ENCODE measurements around the gene CCBE1. TPM values are rescaled to one million over a fixed set of nuclear protein-coding genes. Genes with fewer than 3 reads are reported as not detected.

CCBE1 gene
- total RNA-seq, 2 donors from 2014 or later, result 1.00 to 2.9 TPM

DNA sequence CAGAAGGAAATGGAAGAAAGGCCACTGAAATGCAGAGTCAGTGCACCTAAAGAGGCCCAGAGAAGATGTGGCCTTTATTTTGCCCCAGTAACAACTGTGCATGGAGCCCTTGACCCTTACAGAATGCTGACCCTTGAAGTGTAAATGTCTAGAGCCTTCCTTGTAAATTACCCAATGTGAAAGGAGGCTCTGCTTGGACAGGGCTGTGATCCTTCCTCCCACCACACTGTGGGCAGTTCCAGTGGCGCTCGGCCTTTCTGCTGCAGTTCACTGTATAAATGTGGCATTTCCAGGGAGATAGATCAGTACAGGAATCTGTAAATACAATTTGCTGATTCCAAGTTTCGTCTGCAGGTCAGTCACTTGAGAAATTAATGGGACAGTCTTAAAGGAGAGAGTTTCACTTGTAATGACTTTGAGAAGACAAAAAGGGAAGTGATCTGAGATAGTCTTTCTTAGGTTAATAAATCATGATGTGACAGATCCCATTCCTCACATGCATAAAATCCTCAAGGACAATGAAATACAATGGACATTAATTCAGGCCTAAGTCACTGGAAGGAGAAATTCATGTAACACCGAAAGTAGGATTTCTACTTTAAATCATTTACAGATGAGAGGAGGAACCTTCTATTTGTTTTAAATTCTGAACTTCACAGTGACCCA, 204.3 kb downstream of the CCBE1 start:
- 99 to 100% methylated on average over 3 to 4 of the region's 4 CpGs for WGBS, 2 experiments (ENCODE audit: insufficient coverage in 1 of 2, insufficient read length in 1 of 2)
- no peaks in the 10 kb centered on the region for H3K4me1 Mint-ChIP-seq
- no peak overlapping the region for H3K27ac Mint-ChIP-seq
- TF ChIP-seq, protein P1, sequence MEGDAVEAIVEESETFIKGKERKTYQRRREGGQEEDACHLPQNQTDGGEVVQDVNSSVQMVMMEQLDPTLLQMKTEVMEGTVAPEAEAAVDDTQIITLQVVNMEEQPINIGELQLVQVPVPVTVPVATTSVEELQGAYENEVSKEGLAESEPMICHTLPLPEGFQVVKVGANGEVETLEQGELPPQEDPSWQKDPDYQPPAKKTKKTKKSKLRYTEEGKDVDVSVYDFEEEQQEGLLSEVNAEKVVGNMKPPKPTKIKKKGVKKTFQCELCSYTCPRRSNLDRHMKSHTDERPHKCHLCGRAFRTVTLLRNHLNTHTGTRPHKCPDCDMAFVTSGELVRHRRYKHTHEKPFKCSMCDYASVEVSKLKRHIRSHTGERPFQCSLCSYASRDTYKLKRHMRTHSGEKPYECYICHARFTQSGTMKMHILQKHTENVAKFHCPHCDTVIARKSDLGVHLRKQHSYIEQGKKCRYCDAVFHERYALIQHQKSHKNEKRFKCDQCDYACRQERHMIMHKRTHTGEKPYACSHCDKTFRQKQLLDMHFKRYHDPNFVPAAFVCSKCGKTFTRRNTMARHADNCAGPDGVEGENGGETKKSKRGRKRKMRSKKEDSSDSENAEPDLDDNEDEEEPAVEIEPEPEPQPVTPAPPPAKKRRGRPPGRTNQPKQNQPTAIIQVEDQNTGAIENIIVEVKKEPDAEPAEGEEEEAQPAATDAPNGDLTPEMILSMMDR (conservative IDR thresholded peaks at IDR 0.05), result no peak
- Histone ChIP-seq H3K4me3 (ENCODE audit: low read length) (no peak overlapping the region), H3K9ac (ENCODE audit: extremely low read depth, low read length, poor library complexity, severe bottlenecking) (no peak overlapping the region), H3K27me3 (ENCODE audit: control insufficient read depth, insufficient read depth, low read length, poor library complexity, severe bottlenecking) (no peaks in the 10 kb centered on the region), H3K27ac (ENCODE audit: low read depth, low read length) (no peak overlapping the region), H3K4me1 (ENCODE audit: control insufficient read depth, insufficient read depth, low read length) (no peaks in the 10 kb centered on the region), H3K36me3 (ENCODE audit: control insufficient read depth, insufficient read depth, low read length) (no peaks in the 10 kb centered on the region), H3K9me3 (ENCODE audit: control insufficient read depth, low read length) (no peaks in the 10 kb centered on the region)
- H3K4me3 Mint-ChIP-seq, result no peak overlapping the region
- H3K36me3 Mint-ChIP-seq (ENCODE audit: low read depth), result no peaks in the 10 kb centered on the region
- H3K27me3 Mint-ChIP-seq (ENCODE audit: insufficient read depth), result no peaks in the 10 kb centered on the region
- DNase-seq, result no peak
- H3K9me3 Mint-ChIP-seq, result peaks cover 6% of the 10 kb centered on the region

DNA sequence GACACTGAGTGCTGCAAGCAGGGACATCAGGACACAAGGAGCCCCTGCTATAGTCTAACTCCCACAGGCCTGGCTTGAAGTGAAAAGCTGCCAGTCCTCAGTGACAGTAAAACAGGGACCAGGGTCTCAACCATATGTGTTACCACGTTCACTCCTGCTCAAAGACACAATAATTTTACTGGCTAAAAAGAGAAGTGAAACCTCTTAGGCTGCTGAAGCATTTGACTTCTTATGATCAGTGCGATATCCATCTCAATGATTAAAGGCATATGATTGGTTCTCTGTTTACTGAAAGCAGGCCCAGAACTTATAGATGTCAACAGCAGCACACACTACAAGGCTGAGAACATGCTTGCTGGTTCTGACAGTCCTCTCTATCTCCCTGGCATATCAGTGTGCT, 208.3 kb downstream of the CCBE1 start:
- 89 to 100% methylated on average over 2 of the region's 2 CpGs for WGBS, 2 experiments (ENCODE audit: insufficient coverage in 1 of 2, insufficient read length in 1 of 2)
- H3K9ac ChIP-seq (ENCODE audit: extremely low read depth, low read length, poor library complexity, severe bottlenecking), result no peak overlapping the region
- H3K4me3 Mint-ChIP-seq, result no peak overlapping the region
- TF ChIP-seq, protein P1 (conservative IDR thresholded peaks at IDR 0.05), result no peak
- no peak overlapping the region for H3K27ac ChIP-seq (ENCODE audit: low read depth, low read length)
- H3K27me3 Mint-ChIP-seq (ENCODE audit: insufficient read depth), result no peaks in the 10 kb centered on the region
- peaks cover 5% of the 10 kb centered on the region for H3K9me3 Mint-ChIP-seq
- DNase-seq, result no peak
- H3K36me3 ChIP-seq (ENCODE audit: control insufficient read depth, insufficient read depth, low read length), result no peaks in the 10 kb centered on the region
- peaks cover 3% of the 10 kb centered on the region for H3K4me1 ChIP-seq (ENCODE audit: control insufficient read depth, insufficient read depth, low read length)
- H3K9me3 ChIP-seq (ENCODE audit: control insufficient read depth, low read length), result no peaks in the 10 kb centered on the region
- H3K4me3 ChIP-seq (ENCODE audit: low read length), result no peak overlapping the region
- H3K27ac Mint-ChIP-seq, result no peak overlapping the region
- H3K27me3 ChIP-seq (ENCODE audit: control insufficient read depth, insufficient read depth, low read length, poor library complexity, severe bottlenecking), result no peaks in the 10 kb centered on the region
- H3K36me3 Mint-ChIP-seq (ENCODE audit: low read depth), result no peaks in the 10 kb centered on the region
- peaks cover 7% of the 10 kb centered on the region for H3K4me1 Mint-ChIP-seq

DNA sequence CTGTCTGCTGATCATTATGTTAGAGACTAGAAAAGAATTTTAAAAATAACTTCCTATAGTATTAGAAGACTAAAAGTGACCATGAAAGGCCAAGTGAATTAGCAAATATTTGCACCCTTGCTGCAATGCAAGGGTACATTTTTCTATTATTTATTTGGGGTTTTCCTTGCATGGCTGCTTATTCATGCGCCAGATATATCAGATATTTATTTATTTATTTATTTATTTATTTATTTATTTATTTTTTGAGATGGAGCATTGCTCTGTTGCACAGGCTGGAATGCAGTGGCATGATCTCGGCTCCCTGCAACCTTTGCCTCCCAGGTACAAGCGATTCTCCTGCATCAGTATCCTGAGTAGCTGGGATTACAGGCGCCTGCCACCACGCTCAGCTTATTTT, 211.8 kb downstream of the CCBE1 start:
- Histone ChIP-seq H3K9me3 (ENCODE audit: control insufficient read depth, low read length) (no peaks in the 10 kb centered on the region), H3K4me3 (ENCODE audit: low read length) (no peak overlapping the region), H3K27ac (ENCODE audit: low read depth, low read length) (no peak overlapping the region), H3K27me3 (ENCODE audit: control insufficient read depth, insufficient read depth, low read length, poor library complexity, severe bottlenecking) (no peaks in the 10 kb centered on the region), H3K36me3 (ENCODE audit: control insufficient read depth, insufficient read depth, low read length) (no peaks in the 10 kb centered on the region), H3K4me1 (ENCODE audit: control insufficient read depth, insufficient read depth, low read length) (peaks cover 3% of the 10 kb centered on the region), H3K9ac (ENCODE audit: extremely low read depth, low read length, poor library complexity, severe bottlenecking) (no peak overlapping the region)
- Mint-ChIP-seq H3K4me3 (no peak overlapping the region), H3K27me3 (ENCODE audit: insufficient read depth) (peaks cover 7% of the 10 kb centered on the region), H3K9me3 (no peaks in the 10 kb centered on the region), H3K4me1 (peaks cover 7% of the 10 kb centered on the region), H3K36me3 (ENCODE audit: low read depth) (no peaks in the 10 kb centered on the region), H3K27ac (no peak overlapping the region)
- TF ChIP-seq, protein P1 (conservative IDR thresholded peaks at IDR 0.05), result no peak
- 74 to 84% methylated on average over 4 of the region's 5 CpGs for WGBS, 2 experiments (ENCODE audit: insufficient coverage in 1 of 2, insufficient read length in 1 of 2)
- DNase-seq, result no peak

All from endodermal cell (in vitro differentiated cells).